Measurements from ENCODE around the gene ASPHD2.
"Not testable (repeated sequence)": the region's sequence is repeated elsewhere in the genome, so short reads cannot be mapped to it uniquely, and the experiment has no call there.

The ASPHD2 gene

GRCh38 chr22:26428515-26429457 lies at the start of gene ASPHD2:
Gene ASPHD2, plus strand, starts transcription at chr22:26429260. Its CDS starts 4,356 bp downstream, at chr22:26433616.
- DNase-seq: peak; percentile 75

DNA sequence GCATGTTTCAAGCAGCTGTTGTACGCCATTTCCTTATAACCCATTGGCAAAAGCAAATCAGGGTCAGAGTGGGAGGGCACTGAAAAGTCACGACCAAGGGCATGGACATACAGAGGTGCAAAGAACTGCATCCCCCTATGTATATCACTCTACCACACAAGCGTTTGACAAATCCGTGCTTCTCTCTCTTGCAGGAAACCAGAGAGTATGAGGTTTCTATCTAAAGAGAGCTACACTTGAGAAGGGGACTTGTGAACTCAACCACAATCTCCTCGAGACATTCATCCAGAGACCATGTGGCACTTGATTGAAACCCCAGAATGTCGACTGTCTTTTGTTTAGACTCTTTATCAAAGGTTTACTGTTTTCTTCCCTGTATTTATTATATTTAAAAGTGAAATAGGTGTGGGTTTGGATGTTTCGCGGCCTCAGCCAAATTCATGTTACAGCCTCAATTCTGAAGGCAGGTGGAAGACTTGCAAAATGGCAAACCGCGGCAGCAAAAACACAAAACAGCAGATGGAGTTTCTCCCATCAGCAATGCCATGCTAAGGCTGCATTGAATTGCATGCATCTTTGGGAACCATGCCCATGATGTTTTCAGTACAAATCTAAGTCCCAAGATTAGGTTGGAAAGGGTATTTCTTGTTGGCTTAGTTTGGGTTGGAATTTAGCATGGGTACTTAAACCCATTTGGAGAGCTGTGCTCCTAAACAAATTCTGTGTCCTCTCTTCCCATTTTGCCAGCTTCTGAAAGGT lies 48.8 kb upstream of the ASPHD2 start:
- DNase-seq: no peak

DNA sequence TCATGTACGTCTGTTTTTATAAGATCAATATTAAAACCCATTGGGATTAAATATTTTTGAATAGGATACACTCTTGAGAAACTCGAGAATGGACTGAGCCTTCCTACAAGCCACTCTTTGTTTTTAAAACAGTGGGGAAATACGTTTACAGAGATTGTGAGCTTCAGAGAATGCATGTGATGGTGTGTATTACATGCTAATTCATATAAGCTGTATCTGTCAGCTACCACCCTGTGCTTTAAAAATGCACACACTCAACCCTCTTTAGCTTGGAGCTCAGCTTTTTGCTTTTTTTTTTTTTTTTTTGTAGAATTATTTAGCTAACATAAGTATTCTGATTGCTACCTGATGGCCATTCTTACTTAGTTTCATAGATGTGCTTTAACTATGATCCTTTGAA lies 46.3 kb upstream of the ASPHD2 start:
- no peak for DNase-seq

DNA sequence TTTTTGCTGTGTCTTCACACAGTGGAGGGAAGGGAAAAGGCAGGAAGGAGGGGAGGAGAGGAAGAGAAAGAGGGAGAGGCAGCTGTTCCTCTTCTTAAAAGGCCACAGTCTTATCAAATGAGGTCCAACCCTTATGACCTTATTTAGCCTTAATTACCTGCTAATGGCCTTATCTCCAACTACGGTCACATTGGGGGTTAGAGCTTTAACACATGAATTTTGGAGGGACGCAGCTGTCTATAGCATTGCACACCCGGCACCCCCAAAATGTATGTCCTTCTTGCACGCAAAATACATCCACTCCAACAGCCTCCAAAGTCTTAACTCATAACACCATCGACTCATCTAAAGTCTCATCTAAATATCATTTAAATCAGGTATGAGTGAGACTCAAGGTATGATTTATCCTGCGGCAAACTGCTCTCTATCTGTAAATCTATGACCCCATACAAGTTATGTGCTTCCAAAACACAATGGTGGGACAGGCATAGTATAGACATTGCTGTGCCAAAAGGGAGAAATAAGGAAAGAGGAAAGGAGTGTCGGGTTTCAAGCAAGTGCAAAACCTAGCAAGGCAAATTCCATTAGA lies 45.0 kb upstream of the ASPHD2 start:
- no peak for DNase-seq

GRCh38 chr22:26385164-26385563 lies 43.9 kb upstream of the ASPHD2 start:
- DNase-seq: no peak

DNA sequence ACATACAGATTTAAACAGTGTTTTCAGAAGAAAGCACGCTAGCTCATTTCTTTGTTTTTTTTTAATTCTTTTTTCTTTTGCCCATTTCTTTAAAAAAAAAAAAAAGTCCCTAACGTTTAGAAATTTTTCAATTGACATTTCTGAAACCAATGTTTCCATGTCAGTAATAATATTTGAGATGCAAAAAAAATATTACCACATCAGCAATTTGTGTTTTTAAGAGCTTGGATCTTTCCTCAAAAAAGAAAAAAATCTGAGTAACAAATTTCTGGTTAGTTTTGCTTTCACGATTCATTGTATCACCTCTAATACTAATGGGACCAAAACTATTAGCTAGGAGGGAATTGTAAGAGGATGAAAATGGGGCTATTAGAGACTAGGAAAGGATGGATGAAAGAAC lies 39.9 kb upstream of the ASPHD2 start:
- DNase-seq: no peak

- no peak for DNase-seq
These were observed 38.0 kb upstream of the ASPHD2 start for GRCh38 chr22:26391091-26391490.

DNA sequence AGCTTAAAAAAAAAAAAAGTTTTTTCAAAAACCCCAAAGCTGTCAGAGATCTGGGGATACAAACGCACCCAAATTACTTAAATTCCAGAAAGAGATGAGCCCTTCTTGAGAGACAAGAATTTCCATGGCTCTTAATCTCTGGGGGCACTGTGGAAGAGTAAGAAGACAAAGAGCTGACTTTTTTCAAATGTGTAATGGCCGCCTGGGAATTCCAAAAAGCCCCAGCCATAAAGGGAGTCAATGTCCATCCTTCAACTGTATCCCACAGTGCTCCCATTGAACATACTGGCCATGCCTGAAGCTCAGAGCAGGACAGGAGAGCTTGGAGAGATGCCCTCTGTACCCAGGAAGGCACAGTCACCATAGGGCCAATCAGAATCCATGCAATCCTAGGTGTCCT lies 37.4 kb upstream of the ASPHD2 start:
- DNase-seq: no peak

GRCh38 chr22:26393929-26394328 lies 35.1 kb upstream of the ASPHD2 start:
- DNase-seq: no peak

GRCh38 chr22:26394777-26395176 lies 34.3 kb upstream of the ASPHD2 start:
- no peak for DNase-seq

DNA sequence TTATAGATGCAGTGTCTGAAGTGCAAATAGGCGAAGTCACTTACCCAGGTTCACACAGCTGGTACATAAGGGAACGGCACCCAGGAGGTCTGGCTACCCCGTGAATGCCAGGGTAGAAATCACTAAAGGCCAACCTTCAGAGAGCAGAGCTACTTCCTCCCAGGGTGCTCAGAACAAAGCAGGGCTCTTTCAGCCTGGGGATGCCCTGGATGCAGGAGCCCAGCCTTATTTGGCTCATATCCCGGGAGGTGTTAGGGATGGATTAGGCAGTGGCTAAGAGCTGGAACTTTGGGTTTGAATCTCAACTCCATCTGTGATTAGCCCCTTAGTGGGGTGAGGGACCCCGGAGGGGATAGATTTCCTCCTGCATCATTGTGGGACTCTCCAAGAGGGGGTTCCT lies 33.1 kb upstream of the ASPHD2 start:
- DNase-seq: no peak

- DNase-seq: no peak
These were observed 30.3 kb upstream of the ASPHD2 start for GRCh38 chr22:26398741-26399153.

DNA sequence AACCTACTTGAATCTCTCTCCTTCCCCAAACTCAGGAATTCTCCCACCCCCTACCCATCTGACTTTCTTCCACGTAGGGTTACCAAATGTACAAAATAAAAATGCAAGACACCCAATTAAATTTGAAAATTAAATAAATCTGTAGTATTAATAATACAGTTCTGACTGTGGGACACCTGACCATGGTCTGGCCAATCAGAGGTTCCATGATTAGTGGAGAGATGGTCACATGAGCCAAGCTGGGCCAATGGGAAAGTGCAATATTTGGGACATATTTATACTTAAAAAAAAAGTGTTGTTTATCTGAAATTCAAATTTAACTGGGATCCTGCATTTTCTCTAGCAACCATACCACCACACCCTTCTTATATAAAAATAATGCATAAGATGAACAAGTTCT lies 29.8 kb upstream of the ASPHD2 start:
- DNase-seq: no peak

DNA sequence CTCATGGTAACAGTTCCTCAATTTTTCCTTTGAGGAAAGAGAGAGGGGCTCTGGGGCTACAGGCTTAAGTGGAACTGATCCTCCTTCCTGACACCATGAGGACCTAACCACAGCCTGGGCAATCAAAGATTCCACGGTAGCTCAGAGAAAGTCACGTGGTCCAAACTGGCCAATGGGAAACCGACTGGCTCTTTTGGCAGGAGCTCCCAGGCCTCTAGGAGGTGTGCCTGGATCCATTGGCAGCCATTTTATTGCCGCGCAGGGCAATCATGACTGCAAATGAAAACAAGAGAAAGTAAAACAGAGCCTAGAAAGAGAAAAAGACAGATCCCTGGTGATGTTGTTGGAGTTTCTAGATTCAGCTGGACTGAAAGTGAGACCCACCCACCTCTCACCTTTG lies 27.3 kb upstream of the ASPHD2 start:
- no peak for DNase-seq

- no peak for DNase-seq
These were observed 24.1 kb upstream of the ASPHD2 start for GRCh38 chr22:26404851-26405421.

GRCh38 chr22:26406118-26406517 lies 22.9 kb upstream of the ASPHD2 start:
- no peak for DNase-seq

DNA sequence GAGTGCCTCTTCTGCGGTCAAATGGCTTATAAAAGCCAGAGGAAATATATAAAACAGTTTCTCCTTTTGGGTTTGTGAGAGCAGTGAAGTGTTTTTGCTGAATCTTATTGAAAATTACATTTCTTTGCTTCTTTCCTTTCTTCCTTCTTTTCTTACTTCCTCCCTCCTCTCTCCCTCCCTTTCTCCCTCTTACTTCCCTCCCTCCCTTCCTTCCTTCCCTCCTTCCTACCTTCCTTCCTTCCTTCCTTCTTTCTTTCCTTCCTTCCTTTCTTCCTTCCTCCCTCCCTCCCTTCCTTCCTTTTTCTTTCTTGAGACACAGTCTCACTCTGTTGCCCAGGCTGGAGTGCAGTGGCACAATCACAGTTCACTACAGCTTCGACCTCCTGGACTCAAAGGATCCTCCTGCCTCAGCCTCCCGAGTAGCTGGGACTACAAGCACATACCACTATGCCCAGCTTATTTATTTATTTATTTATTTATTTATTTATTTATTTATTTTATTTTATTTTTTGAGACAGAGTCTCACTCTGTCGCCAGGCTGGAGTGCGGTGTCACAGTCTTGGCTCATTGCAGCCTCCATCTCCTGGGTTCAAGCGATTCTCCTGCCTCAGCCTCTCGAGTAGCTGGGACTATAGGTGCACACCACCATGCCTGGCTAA lies 20.4 kb upstream of the ASPHD2 start:
- not testable (repeated sequence) for DNase-seq

- DNase-seq: no peak
These were observed 19.2 kb upstream of the ASPHD2 start for GRCh38 chr22:26409719-26410335.

- no peak for DNase-seq
These were observed 18.7 kb upstream of the ASPHD2 start for GRCh38 chr22:26410386-26410785.

DNA sequence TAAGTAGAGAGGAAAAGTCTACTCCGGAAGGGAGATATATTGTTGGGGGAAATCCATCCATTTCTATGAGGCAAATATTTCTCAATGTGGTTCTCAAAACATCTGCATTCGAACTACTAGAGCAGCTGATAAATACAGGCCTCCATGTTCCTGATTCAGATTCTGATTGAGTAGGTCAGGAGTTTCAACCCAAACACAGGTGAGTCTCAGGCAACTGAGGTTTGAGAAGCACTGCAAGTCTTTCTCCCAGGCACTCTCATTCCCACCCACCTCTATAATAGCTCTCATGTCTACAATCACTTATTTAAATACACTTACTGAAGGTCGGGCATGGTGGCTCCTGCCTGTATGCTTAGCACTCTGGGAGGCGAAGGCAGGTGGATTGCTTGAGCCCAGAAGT lies 14.7 kb upstream of the ASPHD2 start:
- no peak for DNase-seq

DNA sequence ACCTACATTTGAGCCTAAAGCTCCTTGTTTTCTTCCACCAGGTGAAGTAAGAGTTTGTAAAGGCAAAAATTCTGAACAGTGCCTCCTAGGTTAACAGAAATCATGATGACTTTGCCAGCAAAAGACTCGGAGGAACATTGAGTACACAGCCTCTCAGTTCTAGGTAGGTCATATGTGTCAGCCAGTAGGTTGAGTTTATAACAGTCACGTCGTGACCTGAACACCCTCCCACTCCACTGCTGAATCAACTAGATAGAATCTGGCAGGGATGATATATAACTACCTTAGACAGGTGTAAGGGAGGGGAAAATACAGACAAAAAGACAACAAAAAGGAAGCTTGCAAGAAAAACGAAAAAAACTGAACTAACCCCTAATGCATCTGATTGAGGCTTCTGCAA lies 12.8 kb upstream of the ASPHD2 start:
- no peak for DNase-seq

- no peak for DNase-seq
These were observed 12.3 kb upstream of the ASPHD2 start for GRCh38 chr22:26416670-26417276.
